SK-N-SH (cell line): ENCODE results near the gene STS. TPM values are rescaled to one million over a fixed set of nuclear protein-coding genes. Genes with fewer than 3 reads are reported as not detected.
A peak's percentile ranks its signal among the peaks of the same experiment; 100 is the strongest.

Experiments used
- CTCF ChIA-PET: fragments of 300-600, 350-600 bp; formaldehyde crosslinking; extraction: SDS; loops from one replicate; lab custom pipeline; 2021; lab: Yijun Ruan, JAX
- POLR2A ChIA-PET: fragments of 350-600 bp; sonication (Branson Sonifier 250); formaldehyde crosslinking; extraction: SDS; loops from one replicate; lab custom pipeline; 2020; ENCODE audit warnings: antibody characterized with exemption, inconsistent platforms; lab: Yijun Ruan, JAX
- DNase-seq: peaks from one replicate; pipeline ENCODE4 v3.0.0; 2012
- H2AFZ ChIP-seq: fragments of 200-600 bp; sonication (generic); 2 replicates; pipeline ENCODE4 v1.8.1; 2016; ENCODE audit warnings: antibody characterized with exemption, mild to moderate bottlenecking, low read depth
- H3F3A ChIP-seq: fragments of 200-600 bp; sonication (generic); replicated peaks from 2 replicates; pipeline ENCODE3; 2016; ENCODE audit warnings: antibody characterized with exemption, mild to moderate bottlenecking; ENCODE audit not compliant: insufficient read depth
- H3K27ac ChIP-seq, 2 experiments: fragments of 200-500 bp in 1 of 2; fragments of 200-600 bp in 1 of 2; sonication (Bioruptor generic) in 1 of 2; sonication (generic), shearing (Covaris generic) in 1 of 2; 2 replicates each; pipeline versions ENCODE4 v1.5.1 to v1.6.1; 2014 to 2016; ENCODE audit warnings: low read depth in 2 of 2, inconsistent platforms in 1 of 2, low read length in 1 of 2, mild to moderate bottlenecking in 1 of 2, mixed read lengths in 1 of 2
- H3K27me3 ChIP-seq: fragments of 200-600 bp; sonication (generic), shearing (Covaris generic); 2 replicates; pipeline ENCODE4 v1.6.1; 2016; ENCODE audit warnings: mixed run types; ENCODE audit not compliant: insufficient read depth
- H3K36me3 ChIP-seq, 2 experiments: fragments of 200-500 bp in 1 of 2; fragments of 200-600 bp in 1 of 2; sonication (Bioruptor generic) in 1 of 2; sonication (generic) in 1 of 2; replicated peaks in 1 of 2; 2 replicates each; pipeline versions ENCODE3 to v1.5.1; 2014 to 2016; ENCODE audit warnings: low read length in 1 of 2, mild to moderate bottlenecking in 1 of 2; ENCODE audit not compliant: insufficient read depth in 2 of 2, control insufficient read depth in 1 of 2
- H3K4me1 ChIP-seq, 2 experiments: fragments of 200-500 bp in 1 of 2; fragments of 200-600 bp in 1 of 2; sonication (Bioruptor generic) in 1 of 2; sonication (generic), shearing (Covaris generic) in 1 of 2; 2 replicates each; pipeline versions ENCODE4 v1.5.1 to v1.6.1; 2014 to 2016; ENCODE audit warnings: low read depth in 1 of 2, low read length in 1 of 2, mixed run types in 1 of 2; ENCODE audit not compliant: insufficient read depth in 2 of 2, control insufficient read depth in 1 of 2
- H3K4me2 ChIP-seq: fragments of 200-600 bp; sonication (generic), shearing (Covaris generic); 2 replicates; pipeline ENCODE4 v1.6.1; 2017; ENCODE audit warnings: mixed run types
- H3K4me3 ChIP-seq, 2 experiments: fragments of 200-500 bp in 1 of 2; fragments of 200-600 bp in 1 of 2; sonication (Bioruptor generic) in 1 of 2; sonication (generic), shearing (Covaris generic) in 1 of 2; 2 replicates each; pipeline versions ENCODE4 v1.5.1 to v1.8.1; 2014 to 2016; ENCODE audit warnings: low read depth in 2 of 2, inconsistent platforms in 1 of 2, low read length in 1 of 2, mild to moderate bottlenecking in 1 of 2, mixed read lengths in 1 of 2, moderate library complexity in 1 of 2
- H3K79me2 ChIP-seq: fragments of 200-600 bp; sonication (generic); 2 replicates; pipeline ENCODE4 v1.8.1; 2017; ENCODE audit warnings: mild to moderate bottlenecking; ENCODE audit not compliant: insufficient read depth
- H3K9ac ChIP-seq: fragments of 200-600 bp; sonication (generic); 2 replicates; pipeline ENCODE4 v1.6.1; 2017; ENCODE audit warnings: mixed run types
- H3K9me2 ChIP-seq: fragments of 200-600 bp; sonication (generic); 2 replicates; pipeline ENCODE4 v1.6.1; 2017; ENCODE audit warnings: mixed run types
- H3K9me3 ChIP-seq: fragments of 200-600 bp; sonication (generic); 2 replicates; pipeline ENCODE4 v1.6.1; 2017; ENCODE audit warnings: mixed run types, mild to moderate bottlenecking, moderate library complexity
- H4K20me1 ChIP-seq: fragments of 200-600 bp; sonication (generic); 2 replicates; pipeline ENCODE4 v1.6.1; 2017; ENCODE audit warnings: mild to moderate bottlenecking, mixed run types; ENCODE audit not compliant: insufficient read depth
- ELF1 ChIP-seq: IDR thresholded peaks from 2 replicates; pipeline ENCODE4 v1.4.0; 2012
- EP300 ChIP-seq, 2 experiments: IDR thresholded peaks; 2 replicates each; pipeline versions ENCODE4 v1.4.0 to v1.6.1; 2012; ENCODE audit warnings: borderline replicate concordance in 1 of 2, low read depth in 1 of 2, low read length in 1 of 2
- FOSL2 ChIP-seq: IDR thresholded peaks from 2 replicates; pipeline ENCODE4 v1.4.0; 2012; ENCODE audit warnings: low read depth, mild to moderate bottlenecking, moderate library complexity, borderline replicate concordance
- FOXJ3 ChIP-seq: sonication (generic); formaldehyde crosslinking; IDR thresholded peaks from 2 replicates; pipeline ENCODE4 v1.5.1; 2020; ENCODE audit warnings: mild to moderate bottlenecking, missing genetic modification reagents
- FOXM1 ChIP-seq: IDR thresholded peaks from 2 replicates; pipeline ENCODE4 v1.4.0; 2012; ENCODE audit warnings: low read depth, mild to moderate bottlenecking
- GABPA ChIP-seq: IDR thresholded peaks from 2 replicates; pipeline ENCODE4 v1.4.0; 2012; ENCODE audit warnings: low read depth, mild to moderate bottlenecking
- GATA2 ChIP-seq: sonication (generic); formaldehyde crosslinking; IDR thresholded peaks from 2 replicates; pipeline ENCODE4 v1.5.0; 2020; ENCODE audit warnings: mild to moderate bottlenecking, missing genetic modification reagents
- JUND ChIP-seq: IDR thresholded peaks from 2 replicates; pipeline ENCODE4 v1.4.0; 2012
- NFIC ChIP-seq: IDR thresholded peaks from 2 replicates; pipeline ENCODE4 v1.4.0; 2012; ENCODE audit warnings: borderline replicate concordance
- NRF1 ChIP-seq: IDR thresholded peaks from 2 replicates; pipeline ENCODE4 v1.6.1; 2012; ENCODE audit warnings: low read depth, mild to moderate bottlenecking, low read length
- RCOR1 ChIP-seq: fragments of 150-350 bp; IDR thresholded peaks from 2 replicates; pipeline ENCODE4 v1.6.1; 2017; ENCODE audit warnings: antibody characterized with exemption, low read length
- SMC3 ChIP-seq: IDR thresholded peaks from 2 replicates; pipeline ENCODE4 v1.6.1; 2012; ENCODE audit warnings: low read depth, low read length, improper control_type of control experiment
- YY1 ChIP-seq: IDR thresholded peaks from 2 replicates; pipeline ENCODE4 v1.4.0; 2012; ENCODE audit warnings: low read depth, mild to moderate bottlenecking
- WGBS: methylation state at CpG from one replicate; pipeline ENCODE4 v1.1.6; 2017; ENCODE audit warnings: low lambda C conversion rate; 5-methylcytosine and 5-hydroxymethylcytosine counted together
- polyA plus RNA-seq, 3 experiments: library from polyadenylated mRNA; depleted of rRNA; stranded (reverse); fragments of >200 nt; gene quantifications; 2 replicates each; pipeline ENCODE4 v1.2.3, GENCODE V29; 2012
- TF ChIP-seq, protein P1 (sequence below): fragments of 200-600 bp; sonication (generic); IDR thresholded peaks from 2 replicates; pipeline ENCODE4 v1.6.1; 2017; ENCODE audit warnings: antibody characterized with exemption, mild to moderate bottlenecking, moderate library complexity

STS gene
- polyA plus RNA-seq, 1 of the 3 experiments (the other 2 are of a cell fraction), result 1.1 TPM

DNA sequence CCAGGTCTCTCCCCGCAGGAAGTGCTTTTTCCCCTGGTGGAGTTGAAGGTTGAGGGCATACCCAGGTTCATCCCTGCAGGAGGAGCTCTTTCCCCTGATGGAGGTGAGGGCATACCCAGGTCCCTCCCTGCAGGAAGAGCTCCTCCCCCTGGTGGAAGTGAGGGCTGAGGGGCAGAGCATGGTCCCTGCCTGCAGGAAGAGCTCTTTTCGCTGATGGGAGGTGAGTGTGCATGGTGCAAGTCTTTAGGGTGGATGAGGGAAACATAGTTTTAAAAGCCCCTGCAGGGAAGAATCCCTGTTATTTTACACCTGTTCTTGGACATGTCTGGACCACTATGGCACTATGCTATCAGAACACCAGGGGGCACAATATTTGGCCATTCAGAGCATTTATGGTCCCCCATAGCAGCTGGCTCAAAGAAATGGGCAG is 44.2 kb downstream of the STS start:
- no peak overlapping the region for H3K9ac ChIP-seq
- no peaks in the 10 kb centered on the region for H3K36me3 ChIP-seq
- H3K79me2 ChIP-seq, result no peaks in the 10 kb centered on the region
- H3K4me3 ChIP-seq, result no peak overlapping the region
- DNase-seq, result no peak
- no peak overlapping the region for H2AFZ ChIP-seq
- H3K27me3 ChIP-seq, result no peaks in the 10 kb centered on the region
- no peaks in the 10 kb centered on the region for H3F3A ChIP-seq
- no peaks in the 10 kb centered on the region for H3K9me3 ChIP-seq
- H3K9me2 ChIP-seq, result no peaks in the 10 kb centered on the region
- no peak overlapping the region for H3K27ac ChIP-seq
- H3K4me2 ChIP-seq, result no peak overlapping the region
- H4K20me1 ChIP-seq, result no peaks in the 10 kb centered on the region
- ChIA-PET POLR2A (no interaction called here), CTCF (interaction anchor here (0.7 to 1.1 kb wide), 6 partner anchors 9 to 733 kb away, joined by 3 to 5 read pairs (median 4); no protein-coding TSS in a partner anchor)
- H3K4me1 ChIP-seq, result no peaks in the 10 kb centered on the region
- no peak for TF ChIP-seq EP300 (IDR thresholded peaks at IDR 0.05; ENCODE audit: borderline replicate concordance in 1 of 2, low read depth in 1 of 2, low read length in 1 of 2)
- TF ChIP-seq, protein P1, sequence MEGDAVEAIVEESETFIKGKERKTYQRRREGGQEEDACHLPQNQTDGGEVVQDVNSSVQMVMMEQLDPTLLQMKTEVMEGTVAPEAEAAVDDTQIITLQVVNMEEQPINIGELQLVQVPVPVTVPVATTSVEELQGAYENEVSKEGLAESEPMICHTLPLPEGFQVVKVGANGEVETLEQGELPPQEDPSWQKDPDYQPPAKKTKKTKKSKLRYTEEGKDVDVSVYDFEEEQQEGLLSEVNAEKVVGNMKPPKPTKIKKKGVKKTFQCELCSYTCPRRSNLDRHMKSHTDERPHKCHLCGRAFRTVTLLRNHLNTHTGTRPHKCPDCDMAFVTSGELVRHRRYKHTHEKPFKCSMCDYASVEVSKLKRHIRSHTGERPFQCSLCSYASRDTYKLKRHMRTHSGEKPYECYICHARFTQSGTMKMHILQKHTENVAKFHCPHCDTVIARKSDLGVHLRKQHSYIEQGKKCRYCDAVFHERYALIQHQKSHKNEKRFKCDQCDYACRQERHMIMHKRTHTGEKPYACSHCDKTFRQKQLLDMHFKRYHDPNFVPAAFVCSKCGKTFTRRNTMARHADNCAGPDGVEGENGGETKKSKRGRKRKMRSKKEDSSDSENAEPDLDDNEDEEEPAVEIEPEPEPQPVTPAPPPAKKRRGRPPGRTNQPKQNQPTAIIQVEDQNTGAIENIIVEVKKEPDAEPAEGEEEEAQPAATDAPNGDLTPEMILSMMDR, result peak; percentile 36; the same call in 1 of the 2 replicates
- 80% methylated on average over 1 of the region's 2 CpGs for WGBS

DNA sequence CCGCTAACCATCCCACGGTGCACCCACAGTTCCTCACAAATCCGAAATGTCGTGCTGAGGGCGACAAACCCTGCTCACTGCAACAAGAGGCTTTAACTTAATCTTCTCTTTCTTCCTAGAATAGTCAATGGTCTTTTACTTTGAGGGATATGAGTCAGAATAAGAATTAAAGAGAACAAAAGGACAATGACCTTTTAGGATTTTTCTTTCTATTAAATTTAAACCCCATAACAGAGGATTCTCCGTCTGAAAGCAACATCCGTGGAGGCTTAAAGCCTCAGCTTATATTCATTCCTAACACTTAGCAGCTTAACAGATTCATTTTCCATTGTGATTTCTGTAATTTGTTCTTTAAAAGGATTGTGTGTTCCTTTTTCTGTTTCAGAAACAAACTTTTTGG is 45.4 kb downstream of the STS start:
- no peaks in the 10 kb centered on the region for H3F3A ChIP-seq
- H3K4me1 ChIP-seq, result no peaks in the 10 kb centered on the region
- CTCF ChIA-PET, result no interaction called here
- H3K27ac ChIP-seq, result no peak overlapping the region
- no peaks in the 10 kb centered on the region for H3K79me2 ChIP-seq
- no peak overlapping the region for H3K4me2 ChIP-seq
- POLR2A ChIA-PET, result no interaction called here
- H2AFZ ChIP-seq, result no peak overlapping the region
- H4K20me1 ChIP-seq, result no peaks in the 10 kb centered on the region
- no peak for TF ChIP-seq GATA2 (CRISPR knock-in tag)
- TF ChIP-seq YY1, result no peak
- TF ChIP-seq NFIC, result no peak
- TF ChIP-seq SMC3, result no peak
- TF ChIP-seq GABPA, result no peak
- TF ChIP-seq, protein P1, result no peak
- H3K27me3 ChIP-seq, result no peaks in the 10 kb centered on the region
- 77% methylated on average over 7 of the region's 7 CpGs for WGBS
- DNase-seq, result no peak
- H3K9me3 ChIP-seq, result no peaks in the 10 kb centered on the region
- no peak overlapping the region for H3K4me3 ChIP-seq
- H3K36me3 ChIP-seq, result no peaks in the 10 kb centered on the region
- H3K9me2 ChIP-seq, result no peaks in the 10 kb centered on the region
- no peak overlapping the region for H3K9ac ChIP-seq

DNA sequence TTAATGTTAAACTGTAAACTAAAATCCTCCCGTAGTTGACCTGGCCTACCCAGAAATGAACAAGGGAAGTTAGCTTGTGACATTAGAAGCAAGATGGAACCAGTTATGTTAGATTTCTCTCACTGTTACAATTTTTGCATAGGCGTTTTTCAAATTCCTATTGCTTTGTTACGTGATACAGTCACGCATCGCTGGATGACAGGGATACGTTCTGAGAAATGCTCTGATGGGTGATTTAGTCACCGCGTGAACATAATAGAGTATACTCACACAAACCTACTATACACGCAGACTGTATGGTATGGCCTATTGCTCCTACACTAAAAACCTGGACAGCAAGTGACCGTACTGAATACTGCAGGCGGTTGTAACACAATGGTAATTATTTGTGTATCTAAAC is 47.1 kb downstream of the STS start:
- Histone ChIP-seq H3K4me3 (no peak overlapping the region), H4K20me1 (no peaks in the 10 kb centered on the region), H3K27ac (no peak overlapping the region), H3K36me3 (no peaks in the 10 kb centered on the region), H3K9me2 (no peaks in the 10 kb centered on the region), H3K27me3 (no peaks in the 10 kb centered on the region), H2AFZ (no peak overlapping the region), H3K79me2 (no peaks in the 10 kb centered on the region), H3F3A (no peaks in the 10 kb centered on the region), H3K4me2 (no peak overlapping the region), H3K4me1 (no peaks in the 10 kb centered on the region), H3K9ac (no peak overlapping the region), H3K9me3 (no peaks in the 10 kb centered on the region)
- POLR2A ChIA-PET, result no interaction called here
- TF ChIP-seq FOSL2 (no peak), NRF1 (no peak), SMC3 (no peak), YY1 (no peak), FOXM1 (no peak), JUND (no peak), ELF1 (no peak), FOXJ3 (CRISPR knock-in tag) (no peak), RCOR1 (no peak), NFIC (no peak)
- CTCF ChIA-PET, result no interaction called here
- no peak for DNase-seq
- WGBS, result 82% methylated on average over 11 of the region's 11 CpGs
